Medulla oblongata (tissue), 1 donor: ENCODE measurements around the gene GOLGA1.
A peak's percentile ranks its signal among the peaks of the same experiment; 100 is the strongest.
"Not testable (repeated sequence)": the region's sequence is repeated elsewhere in the genome, so short reads cannot be mapped to it uniquely, and the experiment has no call there.

Experiments
- DNase-seq: peaks from one replicate; pipeline ENCODE4 v3.0.0-alpha.2; 2015; ENCODE audit errors: extremely low spot score

Gene GOLGA1

GRCh38 chr9:124858330-124859046 lies 82.4 kb downstream of the GOLGA1 start:
- DNase-seq = no peak

DNA sequence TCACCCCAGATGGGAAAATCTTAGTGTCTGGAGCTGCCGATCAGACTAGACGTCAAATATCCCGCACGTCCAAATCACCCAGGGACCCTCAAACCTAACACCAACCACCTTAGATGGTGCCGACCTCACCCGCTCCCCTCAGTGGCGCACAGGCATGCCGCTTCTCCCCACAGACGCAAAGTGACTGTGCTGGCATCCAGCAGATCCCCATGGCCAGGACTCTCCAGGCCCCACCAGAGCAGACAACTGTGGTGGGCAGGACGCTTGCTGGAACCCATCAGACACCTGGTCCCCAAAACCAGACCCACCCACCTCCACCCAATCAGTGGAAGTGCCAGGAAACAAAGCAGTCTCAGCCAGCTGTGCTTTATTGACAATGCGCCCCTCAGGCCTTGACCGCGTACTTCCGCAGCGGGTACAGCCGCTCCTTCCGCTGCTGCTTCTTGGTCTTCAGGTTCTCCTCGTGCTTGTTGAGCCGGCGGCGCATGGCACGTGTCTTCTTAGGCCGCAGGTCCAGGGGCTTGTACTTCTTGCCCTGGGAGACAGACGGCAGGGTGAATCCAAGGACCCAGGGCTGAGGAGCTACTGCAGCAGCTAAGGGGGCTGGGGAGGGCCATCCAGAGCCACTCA lies 83.2 kb downstream of the GOLGA1 start:
- DNase-seq = no peak

DNA sequence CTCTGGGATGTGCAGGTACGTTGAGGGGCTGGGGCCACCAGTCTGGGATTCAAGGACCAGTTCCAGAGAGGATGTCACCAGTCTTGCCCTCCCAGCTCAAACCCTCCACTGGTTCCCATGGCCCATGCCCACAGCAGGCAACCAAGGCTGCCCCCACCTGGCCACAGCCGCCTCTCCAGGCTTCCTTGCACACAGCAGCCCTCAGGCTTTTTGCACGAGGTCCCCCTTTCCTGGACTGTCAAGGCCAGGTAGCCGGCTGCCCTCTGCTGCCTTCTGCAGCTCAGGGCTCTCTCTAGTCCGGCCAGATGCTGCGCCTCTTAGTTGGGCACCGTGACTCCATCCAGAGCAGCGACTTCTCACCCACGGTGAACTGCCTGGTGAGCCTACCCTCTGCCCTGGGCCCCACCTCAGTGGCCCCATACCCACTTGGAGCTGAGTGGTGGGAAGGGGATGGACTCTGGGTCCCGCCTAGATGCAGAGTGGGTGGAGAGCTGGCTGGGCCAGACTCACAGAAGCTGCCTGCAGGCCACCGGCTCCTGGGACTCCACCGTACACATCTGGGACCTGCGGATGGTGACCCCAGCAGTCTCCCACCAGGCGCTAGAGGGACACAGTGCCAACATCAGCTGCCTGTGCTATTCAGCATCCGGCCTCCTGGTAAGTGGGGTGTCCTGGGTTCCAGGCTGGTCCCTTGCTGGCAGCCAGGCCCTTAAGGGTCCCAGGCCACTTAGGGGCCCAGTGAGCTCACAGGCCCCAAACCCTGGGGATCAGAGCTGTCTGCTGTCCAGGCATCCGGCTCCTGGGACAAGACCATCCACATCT lies 84.7 kb downstream of the GOLGA1 start:
- no peak for DNase-seq

GRCh38 chr9:124855566-124855943 lies 85.3 kb downstream of the GOLGA1 start:
- no peak for DNase-seq

DNA sequence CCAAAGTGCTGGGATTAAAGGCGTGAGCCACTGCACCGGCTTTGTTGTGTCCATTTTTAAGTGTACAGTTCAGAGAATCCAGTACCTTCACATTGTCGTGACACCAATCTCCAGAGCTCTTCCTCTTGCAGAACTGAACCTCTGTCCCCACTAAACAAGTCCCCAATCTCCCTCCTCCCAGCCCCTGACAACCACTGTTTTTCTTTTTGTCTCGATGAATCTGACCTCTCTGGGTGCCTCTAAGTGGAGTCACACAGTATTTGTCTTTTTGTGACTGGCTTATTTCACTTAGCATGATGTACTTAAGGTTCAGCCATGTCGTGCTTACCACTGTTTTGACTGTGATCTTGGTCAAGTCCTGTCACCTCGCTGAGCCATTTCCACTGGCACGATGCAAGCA lies 86.1 kb downstream of the GOLGA1 start:
- no peak for DNase-seq

- DNase-seq = no peak
Observed at GRCh38 chr9:124854161-124854560, 86.7 kb downstream of the GOLGA1 start.

DNA sequence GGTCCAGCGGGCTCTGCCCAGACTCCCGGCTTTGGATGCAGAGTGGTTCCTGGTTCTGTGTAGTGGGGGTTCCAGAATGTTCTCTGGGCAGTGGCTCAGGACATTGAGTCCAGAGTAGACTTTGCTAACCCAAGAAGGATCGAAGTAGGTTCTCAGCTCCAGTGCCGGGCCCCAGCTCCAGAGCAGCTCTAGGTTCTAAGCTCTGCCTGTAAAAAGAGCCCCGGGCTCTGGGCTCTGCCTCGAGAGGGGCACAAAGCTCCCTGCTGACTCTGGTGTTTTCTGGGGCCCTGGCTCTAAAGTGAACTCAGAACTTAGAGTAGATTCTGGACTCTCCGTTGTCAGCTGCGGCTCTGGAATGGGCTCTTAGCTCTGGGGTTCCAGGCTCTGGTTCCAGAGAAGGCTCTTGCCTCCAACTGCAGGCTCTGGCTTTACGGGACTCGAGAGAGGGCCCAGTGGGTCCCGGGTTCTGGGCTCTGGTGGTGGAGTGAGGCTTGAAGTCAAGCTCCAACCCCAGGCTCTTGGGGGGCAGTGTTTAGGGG lies 87.2 kb downstream of the GOLGA1 start:
- no peak for DNase-seq

DNA sequence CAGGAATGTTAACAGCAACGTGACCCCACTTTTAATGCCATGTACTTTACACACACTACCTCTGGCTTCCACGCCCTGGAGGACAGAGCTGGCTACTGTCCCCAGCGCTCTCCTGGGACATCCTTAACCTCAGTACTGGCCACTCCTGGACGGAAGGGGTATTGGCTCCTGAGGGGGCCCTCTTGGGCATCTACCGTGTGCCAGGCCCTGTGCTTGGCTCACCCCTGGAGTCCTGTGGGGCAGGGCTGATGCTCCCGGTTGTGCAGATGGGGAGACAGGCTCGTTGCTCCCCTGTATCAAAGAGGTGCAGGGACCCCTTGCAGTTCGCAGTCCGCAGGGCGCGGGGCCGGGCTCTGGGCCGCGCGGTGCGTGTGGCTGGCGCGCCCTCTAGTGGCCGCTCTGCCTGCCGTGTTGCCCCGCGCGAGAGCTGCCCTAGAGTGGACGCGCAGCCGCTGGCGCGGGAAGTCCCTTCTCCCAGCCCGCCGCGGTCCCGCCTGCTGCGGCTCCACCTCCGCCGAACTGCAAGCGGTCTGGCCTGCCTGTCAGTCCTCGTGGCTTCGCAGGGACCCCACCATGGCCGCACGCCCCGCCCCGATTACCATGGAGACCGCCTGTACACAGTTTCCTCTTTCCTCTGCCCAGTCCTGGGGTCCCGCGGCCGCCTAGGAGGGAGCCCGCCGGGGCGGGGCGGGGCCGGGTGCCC lies 87.9 kb downstream of the GOLGA1 start, which contains the start of gene WDR38:
WDR38 (plus strand) TSS at position 632 of the 703 bp plus-strand sequence. CDS start 72 bp downstream, outside the sequence.
- DNase-seq = peak; percentile 71

DNA sequence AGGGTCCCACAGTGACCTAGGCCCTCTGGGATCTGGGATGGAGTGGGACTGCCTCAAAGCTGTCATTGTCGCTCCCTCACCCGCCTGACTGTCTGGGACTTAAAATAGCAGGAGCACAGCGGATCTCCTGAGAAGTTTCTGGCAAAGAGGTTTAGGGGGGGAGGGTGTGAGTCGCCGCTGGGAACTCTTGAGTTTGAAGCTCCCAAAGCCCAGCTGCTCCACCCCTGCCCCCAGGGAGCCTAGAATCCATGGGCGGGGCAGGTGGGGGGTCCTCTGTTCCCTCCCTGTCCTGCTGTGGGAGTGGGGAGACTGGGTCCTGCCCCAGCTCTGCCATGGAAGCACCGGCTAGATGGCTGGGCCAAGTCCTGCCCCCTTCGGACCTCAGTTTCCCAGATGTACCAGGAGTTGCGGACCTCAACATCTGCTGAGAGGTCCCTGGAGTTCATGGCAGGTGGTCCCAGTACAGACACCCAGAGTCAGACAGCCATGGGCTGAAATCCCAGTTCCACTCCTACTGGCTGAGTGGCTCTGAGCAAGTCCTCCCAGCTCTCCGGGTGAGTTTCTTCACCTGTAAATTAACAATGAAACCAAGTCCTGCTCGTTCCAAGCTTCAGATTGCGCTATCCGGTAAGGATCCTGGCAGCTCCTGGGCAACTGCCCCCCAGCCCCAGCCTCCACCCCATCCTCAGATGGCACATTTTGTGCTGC lies 88.6 kb downstream of the GOLGA1 start:
- no peak for DNase-seq

GRCh38 chr9:124849801-124850200 lies 91.1 kb downstream of the GOLGA1 start:
- no peak for DNase-seq

DNA sequence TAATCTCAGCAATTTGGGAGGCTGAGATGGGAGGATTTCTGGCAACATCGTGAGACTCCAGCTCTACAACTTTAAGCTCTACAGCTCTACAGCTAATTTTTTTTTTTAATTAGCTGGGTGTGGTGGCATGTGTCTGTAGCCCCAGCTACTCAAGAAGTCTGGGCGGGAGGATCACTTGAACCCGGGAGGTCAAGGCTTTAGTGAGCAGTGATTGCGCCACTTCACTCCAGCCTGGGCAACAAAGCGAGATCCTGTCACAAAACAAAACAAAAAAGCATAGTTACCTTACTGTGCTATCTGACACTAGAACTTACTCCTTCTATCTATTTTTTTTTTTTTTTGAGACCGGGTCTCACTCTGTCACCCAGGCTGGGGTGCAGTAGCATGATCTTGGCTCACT lies 93.9 kb downstream of the GOLGA1 start:
- DNase-seq = no peak

DNA sequence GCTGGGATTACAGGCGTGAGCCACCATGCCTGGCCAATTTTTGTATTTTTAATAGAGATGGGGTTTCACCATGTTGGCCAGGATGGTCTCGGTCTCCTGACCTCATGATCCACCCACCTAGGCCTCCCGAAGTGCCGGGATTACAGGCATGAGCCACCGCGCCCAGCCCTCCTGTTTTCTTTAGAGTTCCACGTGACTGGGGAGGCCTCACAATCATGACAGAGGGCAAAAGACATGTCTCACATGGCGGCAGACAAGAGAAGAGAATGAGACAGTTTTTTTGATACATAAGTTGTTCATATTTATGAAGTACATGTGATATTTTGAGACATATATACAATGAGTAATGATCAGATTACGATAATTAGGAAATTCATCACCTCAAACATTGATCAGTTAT lies 94.4 kb downstream of the GOLGA1 start:
- not testable (repeated sequence) for DNase-seq

DNA sequence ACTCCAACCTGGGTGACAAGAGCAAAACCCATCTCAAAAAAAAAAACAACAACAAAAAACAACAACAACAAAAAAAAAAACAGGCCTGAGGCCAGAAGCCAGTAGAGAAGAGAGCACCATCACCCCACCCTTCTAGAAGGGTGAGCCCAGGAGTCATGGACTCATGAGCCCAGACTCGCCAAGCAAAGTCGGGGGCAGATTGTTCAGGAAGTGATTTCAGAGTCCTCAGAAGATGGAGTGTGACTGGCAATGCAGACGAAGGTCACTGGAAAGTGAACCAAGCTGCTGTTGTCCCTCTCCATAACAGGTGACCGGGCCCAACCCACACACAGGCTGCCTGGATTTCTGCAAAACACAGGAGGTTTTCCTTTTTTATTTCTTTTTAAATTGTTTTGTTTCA lies 96.6 kb downstream of the GOLGA1 start:
- DNase-seq = no peak

DNA sequence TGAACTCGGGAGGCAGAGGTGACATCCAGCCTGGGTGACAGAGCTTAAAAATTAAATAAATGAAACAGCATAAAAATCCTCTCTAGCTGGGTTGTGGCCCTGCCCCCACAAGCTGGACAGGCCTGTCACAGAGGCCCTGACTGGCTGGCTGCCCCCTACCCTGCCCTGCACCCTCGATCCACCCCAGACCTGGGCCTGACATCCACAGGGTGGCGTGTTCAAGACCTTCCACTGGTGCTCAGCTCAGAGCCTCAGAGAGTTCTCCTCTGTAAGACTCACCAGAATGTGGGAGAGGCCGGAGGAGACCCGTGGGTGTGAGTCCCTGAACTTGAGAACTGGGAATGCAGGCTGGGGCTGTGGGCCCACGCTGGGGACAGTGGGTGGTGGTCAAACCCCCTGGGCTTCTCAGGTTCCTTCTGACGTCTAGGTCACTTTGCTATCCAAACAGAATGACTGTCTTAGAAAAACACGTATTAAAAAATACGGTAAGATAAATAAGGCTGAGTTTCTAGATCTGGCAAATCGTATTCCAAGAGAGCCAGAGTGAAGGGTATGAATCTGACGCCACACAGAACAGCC lies 97.3 kb downstream of the GOLGA1 start:
- no peak for DNase-seq

DNA sequence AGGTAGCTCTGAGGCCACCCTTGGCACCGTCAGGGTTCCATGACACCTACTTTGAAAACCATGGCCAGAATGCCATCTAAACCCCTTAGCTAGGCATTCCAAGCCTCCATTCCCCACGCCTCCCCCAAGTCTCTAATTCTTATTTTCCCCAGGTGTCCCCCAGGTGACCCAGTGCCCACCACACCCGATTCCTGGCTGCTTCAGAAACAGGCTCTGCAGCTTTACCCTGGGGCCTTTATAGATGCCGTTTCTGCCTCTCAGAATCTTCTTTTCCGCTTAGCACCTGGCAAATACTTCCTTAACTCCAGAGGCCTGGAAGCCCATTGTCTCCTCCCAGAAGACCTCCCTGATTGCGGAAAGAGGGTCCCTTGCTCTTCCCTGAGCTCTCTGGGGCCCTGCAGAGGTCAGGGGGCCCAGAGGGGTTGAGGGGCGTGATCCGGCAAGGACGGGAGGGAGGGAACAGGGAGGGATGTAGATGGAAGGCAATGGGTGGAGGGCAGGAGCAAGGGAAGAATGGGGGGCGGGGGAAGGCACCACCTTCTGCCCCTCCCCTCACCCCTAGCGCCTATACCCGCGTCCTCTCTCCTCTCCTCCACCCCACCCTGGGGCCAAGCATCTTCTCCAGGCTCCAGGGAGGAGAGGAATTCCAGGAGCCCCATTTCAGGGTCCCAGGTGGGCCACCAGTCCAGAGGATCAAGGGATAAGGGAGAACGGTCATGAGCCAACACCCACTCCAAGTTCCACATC lies 99.6 kb downstream of the GOLGA1 start:
- DNase-seq = no peak

DNA sequence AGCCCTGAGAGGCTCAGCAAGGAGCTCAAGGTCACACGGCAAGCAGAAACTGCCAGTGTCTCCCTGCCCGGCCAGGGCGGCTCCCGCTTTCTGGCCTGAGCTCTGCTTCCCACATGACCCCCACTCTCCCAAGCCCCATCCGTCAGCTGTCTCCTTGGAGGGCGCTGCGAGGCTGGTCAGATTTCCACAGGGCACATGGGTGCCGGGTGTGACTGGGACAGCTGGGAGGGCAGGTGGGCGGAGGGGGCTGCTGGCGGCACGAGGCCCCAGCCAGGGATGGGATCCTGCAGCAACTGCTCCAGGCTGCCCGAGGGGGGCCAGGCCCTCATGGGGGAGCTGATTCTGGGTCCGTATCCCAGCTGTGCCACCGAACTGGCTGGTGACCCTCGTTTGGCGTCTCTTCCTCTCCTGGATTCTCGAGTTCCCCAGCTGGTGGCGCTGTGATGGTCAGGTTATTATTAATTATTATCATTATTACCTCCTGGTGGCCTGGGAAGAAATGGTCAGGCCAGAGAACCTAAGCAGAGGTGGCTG lies 100.5 kb downstream of the GOLGA1 start:
- no peak for DNase-seq

DNA sequence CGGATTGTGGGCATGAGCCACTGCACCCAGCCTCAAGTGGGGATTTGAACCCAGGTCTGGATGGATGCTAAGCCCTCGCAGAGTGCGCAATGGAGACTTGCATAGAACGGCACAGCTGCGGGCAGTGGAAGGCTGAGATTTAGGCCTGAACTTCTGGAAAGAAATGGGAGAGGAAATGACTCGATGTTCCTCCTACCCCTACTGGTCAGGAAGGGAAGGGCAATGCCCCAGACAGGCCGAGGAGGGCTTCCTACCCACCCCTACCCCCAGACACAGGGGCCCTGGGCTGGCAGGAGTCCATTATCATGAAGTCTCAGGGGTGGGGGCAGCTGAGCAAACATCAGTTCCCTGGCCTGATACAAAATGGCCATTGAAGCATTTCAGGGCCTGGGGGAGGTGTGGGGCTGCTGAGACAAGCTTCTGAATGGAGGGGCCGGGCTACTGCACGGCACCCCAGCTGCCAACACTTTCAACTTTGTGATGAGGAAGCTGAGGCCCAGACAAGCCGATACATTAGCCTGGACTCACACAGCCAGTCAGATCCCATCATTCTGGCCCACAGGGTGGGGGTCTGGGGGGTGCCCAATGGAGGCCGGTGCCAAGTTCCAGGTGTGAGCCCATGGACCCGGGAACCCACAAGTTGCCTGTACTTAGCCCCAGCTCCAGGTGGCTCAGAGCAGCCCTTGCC lies 101.1 kb downstream of the GOLGA1 start:
- DNase-seq = no peak

DNA sequence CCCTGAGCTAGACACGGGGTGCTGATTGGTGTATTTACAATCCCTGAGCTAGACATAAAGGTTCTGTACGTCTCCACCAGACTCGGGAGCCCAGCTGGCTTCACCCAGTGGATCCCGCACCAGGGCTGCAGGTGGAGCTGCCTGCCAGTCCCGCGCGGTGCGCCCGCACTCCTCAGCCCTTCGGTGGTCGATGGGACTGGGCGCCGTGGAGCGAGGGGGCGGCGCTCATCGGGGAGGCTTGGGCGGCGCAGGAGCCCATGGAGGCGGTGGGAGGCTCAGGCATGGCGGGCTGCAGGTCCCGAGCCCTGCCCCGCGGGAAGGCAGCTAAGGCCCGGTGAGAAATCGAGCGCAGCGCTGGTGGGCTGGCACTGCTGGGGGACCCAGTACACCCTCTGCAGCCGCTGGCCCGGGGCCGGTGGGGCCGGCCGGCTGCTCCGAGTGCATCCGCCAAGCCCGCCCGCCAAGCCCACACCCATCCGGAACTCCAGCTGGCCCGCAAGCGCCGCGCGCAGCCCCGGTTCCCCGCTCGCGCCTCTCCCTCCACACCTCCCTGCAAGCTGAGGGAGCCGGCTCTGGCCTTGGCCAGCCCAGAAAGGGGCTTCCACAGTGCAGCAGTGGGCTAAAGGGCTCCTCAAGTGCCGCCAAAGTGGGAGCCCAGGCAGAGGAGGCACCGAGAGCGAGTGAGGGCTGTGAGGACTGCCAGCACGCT lies 102.2 kb downstream of the GOLGA1 start:
- not testable (repeated sequence) for DNase-seq
